Liver (tissue), 9 donors: ENCODE results near the gene GPR176. TPM values are rescaled to one million over a fixed set of nuclear protein-coding genes. Genes with fewer than 3 reads are reported as not detected.

ENCODE experiments used
- DNase-seq: peaks from one replicate; pipeline ENCODE4 v3.0.0-alpha.2; 2017; ENCODE audit warnings: low spot score
- H3K27ac ChIP-seq, 2 donors: one replicate each; pipeline ENCODE4 v1.7.0; 2013; ENCODE audit warnings: inconsistent platforms in 2 of 2, low read length in 2 of 2, control low read depth in 1 of 2, low read depth in 1 of 2, mild to moderate bottlenecking in 1 of 2
- H3K27me3 ChIP-seq, 4 donors: one replicate each; pipeline versions ENCODE4 v1.6.1 to v1.7.0; 2013; ENCODE audit warnings: low read length in 3 of 4, inconsistent platforms in 1 of 4, mild to moderate bottlenecking in 1 of 4, moderate library complexity in 1 of 4; ENCODE audit not compliant: control insufficient read depth in 4 of 4, insufficient read depth in 4 of 4
- H3K36me3 ChIP-seq, 4 donors: one replicate each; pipeline versions ENCODE4 v1.6.1 to v1.7.0; 2013; ENCODE audit warnings: low read length in 3 of 4, mild to moderate bottlenecking in 3 of 4, low read depth in 1 of 4, moderate library complexity in 1 of 4; ENCODE audit not compliant: control insufficient read depth in 4 of 4, insufficient read depth in 3 of 4
- H3K4me1 ChIP-seq, 4 donors: one replicate each; pipeline versions ENCODE4 v1.6.1 to v1.7.0; 2013; ENCODE audit warnings: low read length in 3 of 4, mild to moderate bottlenecking in 3 of 4, moderate library complexity in 1 of 4; ENCODE audit not compliant: control insufficient read depth in 4 of 4, insufficient read depth in 4 of 4
- H3K4me3 ChIP-seq, 3 donors: one replicate each; pipeline versions ENCODE4 v1.6.1 to v1.7.0; 2013; ENCODE audit warnings: low read length in 3 of 3, control low read depth in 1 of 3, low read depth in 1 of 3, mild to moderate bottlenecking in 1 of 3
- H3K9ac ChIP-seq, 2 donors: one replicate each; pipeline ENCODE4 v1.7.0; 2013; ENCODE audit warnings: low read length in 2 of 2, mild to moderate bottlenecking in 2 of 2, moderate library complexity in 2 of 2, control low read depth in 1 of 2, low read depth in 1 of 2
- H3K9me3 ChIP-seq, 4 donors: one replicate each; pipeline versions ENCODE4 v1.6.1 to v1.7.0; 2013; ENCODE audit warnings: low read length in 3 of 4; ENCODE audit not compliant: control insufficient read depth in 4 of 4
- FOXA1 ChIP-seq: IDR thresholded peaks from 2 replicates; pipeline ENCODE4 v1.6.1; 2016; ENCODE audit warnings: antibody characterized with exemption
- GABPA ChIP-seq, 2 donors: IDR thresholded peaks in 1 of 2; conservative IDR thresholded peaks in 1 of 2; 2 replicates each; pipeline ENCODE4 v1.6.1; 2016; ENCODE audit warnings: antibody characterized with exemption in 2 of 2, mild to moderate bottlenecking in 1 of 2, moderate library complexity in 1 of 2
- HNF4G ChIP-seq: IDR thresholded peaks from 2 replicates; pipeline ENCODE4 v1.6.1; 2016; ENCODE audit warnings: antibody characterized with exemption
- JUND ChIP-seq, 2 donors: IDR thresholded peaks; 2 replicates each; pipeline ENCODE4 v1.6.1; 2016; ENCODE audit warnings: antibody characterized with exemption in 2 of 2
- NR2F2 ChIP-seq: IDR thresholded peaks from 2 replicates; pipeline ENCODE4 v1.6.1; 2016; ENCODE audit warnings: antibody characterized with exemption
- RAD21 ChIP-seq, 2 donors: IDR thresholded peaks; 2 replicates each; pipeline ENCODE4 v1.6.1; 2016; ENCODE audit warnings: antibody characterized with exemption in 2 of 2, mild to moderate bottlenecking in 2 of 2
- RXRA ChIP-seq, 2 donors: IDR thresholded peaks; 2 replicates each; pipeline ENCODE4 v1.6.1; 2017 to 2018; ENCODE audit warnings: antibody characterized with exemption in 2 of 2, mild to moderate bottlenecking in 1 of 2
- TAF1 ChIP-seq: conservative IDR thresholded peaks from 2 replicates; pipeline ENCODE4 v1.6.1; 2016; ENCODE audit warnings: antibody characterized with exemption, mild to moderate bottlenecking
- YY1 ChIP-seq: IDR thresholded peaks from 2 replicates; pipeline ENCODE4 v1.6.1; 2016; ENCODE audit warnings: antibody characterized with exemption, mild to moderate bottlenecking
- WGBS: extraction: QIAGEN DNeasy Blood & Tissue Kit; methylation state at CpG from one replicate; pipeline ENCODE4 v1.1.7; 2013; 5-methylcytosine and 5-hydroxymethylcytosine counted together
- polyA plus RNA-seq, 2 donors: library from polyadenylated mRNA; stranded (reverse) in 1 of 2; unstranded in 1 of 2; fragments of 200-250 nt in 1 of 2; fragments of >200 nt in 1 of 2; fragmentation: Nextera tagmentation in 1 of 2; extraction: Ambion mirVana in 1 of 2; gene quantifications; one replicate each; pipeline versions ENCODE4 v1.2.1 to v1.2.3, GENCODE V29; 2013 to 2015
- total RNA-seq, 2 donors: library from RNA; depleted of rRNA; stranded (reverse); fragments of >200 nt; gene quantifications; one replicate each; pipeline ENCODE4 v1.2.3, GENCODE V29; 2014
- TF ChIP-seq, protein P1 (sequence below): IDR thresholded peaks from 2 replicates; pipeline ENCODE4 v1.6.1; 2016; ENCODE audit warnings: antibody characterized with exemption
- TF ChIP-seq, protein P2 (sequence below): fragments of 150-350 bp; IDR thresholded peaks from 2 replicates; pipeline ENCODE4 v1.5.1; 2017; ENCODE audit warnings: improper control_type of control experiment, low read depth, low read length; ENCODE audit not compliant: missing input control
- TF ChIP-seq, protein P3 (sequence below): IDR thresholded peaks from 2 replicates; pipeline ENCODE4 v1.6.1; 2016; ENCODE audit warnings: antibody characterized with exemption, mild to moderate bottlenecking
- TF ChIP-seq, protein P4 (sequence below): IDR thresholded peaks from 2 replicates; pipeline ENCODE4 v1.6.1; 2016; ENCODE audit warnings: antibody characterized with exemption
- TF ChIP-seq, protein P5 (sequence below): IDR thresholded peaks from 2 replicates; pipeline ENCODE4 v1.6.1; 2016; ENCODE audit warnings: antibody characterized with exemption
- donor health status: healthy.
- donor health status: healthy.
- donor health status: healthy.
- donor health status: healthy.
- donor health status: healthy.

Gene GPR176
- total and polyA plus RNA-seq, 4 donors: 0.44 to 1.7 (median 1.4) TPM

GRCh38 chr15:39794954-39795353, 125.1 kb downstream of the GPR176 start:
- no peaks in the 10 kb centered on the region for H3K27me3 ChIP-seq
- H3K4me3 ChIP-seq: no peak overlapping the region
- no peak overlapping the region for H3K27ac ChIP-seq
- no peak for DNase-seq
- no peaks in the 10 kb centered on the region for H3K9me3 ChIP-seq
- H3K36me3 ChIP-seq: no peaks in the 10 kb centered on the region
- H3K9ac ChIP-seq: no peak overlapping the region
- no peak for TF ChIP-seq GABPA (IDR thresholded peaks at IDR 0.05 in 1 of 2, conservative IDR thresholded peaks at IDR 0.05 in 1 of 2)
- WGBS: 73% methylated on average over 3 of the region's 3 CpGs
- H3K4me1 ChIP-seq: no peaks in the 10 kb centered on the region

GRCh38 chr15:39793923-39794322, 126.1 kb downstream of the GPR176 start:
- Histone ChIP-seq H3K27me3 (no peaks in the 10 kb centered on the region), H3K27ac (no peak overlapping the region), H3K9me3 (no peaks in the 10 kb centered on the region), H3K4me1 (no peaks in the 10 kb centered on the region), H3K9ac (no peak overlapping the region), H3K4me3 (no peak overlapping the region), H3K36me3 (no peaks in the 10 kb centered on the region)
- WGBS: 87% methylated on average over 4 of the region's 4 CpGs
- DNase-seq: no peak
- no peak for TF ChIP-seq HNF4G
- no peak for TF ChIP-seq RXRA (IDR thresholded peaks at IDR 0.05)
- no peak for TF ChIP-seq NR2F2
- no peak for TF ChIP-seq TAF1
- TF ChIP-seq, protein P1, sequence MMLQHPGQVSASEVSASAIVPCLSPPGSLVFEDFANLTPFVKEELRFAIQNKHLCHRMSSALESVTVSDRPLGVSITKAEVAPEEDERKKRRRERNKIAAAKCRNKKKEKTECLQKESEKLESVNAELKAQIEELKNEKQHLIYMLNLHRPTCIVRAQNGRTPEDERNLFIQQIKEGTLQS: no peak
- TF ChIP-seq, protein P2, sequence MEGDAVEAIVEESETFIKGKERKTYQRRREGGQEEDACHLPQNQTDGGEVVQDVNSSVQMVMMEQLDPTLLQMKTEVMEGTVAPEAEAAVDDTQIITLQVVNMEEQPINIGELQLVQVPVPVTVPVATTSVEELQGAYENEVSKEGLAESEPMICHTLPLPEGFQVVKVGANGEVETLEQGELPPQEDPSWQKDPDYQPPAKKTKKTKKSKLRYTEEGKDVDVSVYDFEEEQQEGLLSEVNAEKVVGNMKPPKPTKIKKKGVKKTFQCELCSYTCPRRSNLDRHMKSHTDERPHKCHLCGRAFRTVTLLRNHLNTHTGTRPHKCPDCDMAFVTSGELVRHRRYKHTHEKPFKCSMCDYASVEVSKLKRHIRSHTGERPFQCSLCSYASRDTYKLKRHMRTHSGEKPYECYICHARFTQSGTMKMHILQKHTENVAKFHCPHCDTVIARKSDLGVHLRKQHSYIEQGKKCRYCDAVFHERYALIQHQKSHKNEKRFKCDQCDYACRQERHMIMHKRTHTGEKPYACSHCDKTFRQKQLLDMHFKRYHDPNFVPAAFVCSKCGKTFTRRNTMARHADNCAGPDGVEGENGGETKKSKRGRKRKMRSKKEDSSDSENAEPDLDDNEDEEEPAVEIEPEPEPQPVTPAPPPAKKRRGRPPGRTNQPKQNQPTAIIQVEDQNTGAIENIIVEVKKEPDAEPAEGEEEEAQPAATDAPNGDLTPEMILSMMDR: no peak
- no peak for TF ChIP-seq FOXA1

DNA sequence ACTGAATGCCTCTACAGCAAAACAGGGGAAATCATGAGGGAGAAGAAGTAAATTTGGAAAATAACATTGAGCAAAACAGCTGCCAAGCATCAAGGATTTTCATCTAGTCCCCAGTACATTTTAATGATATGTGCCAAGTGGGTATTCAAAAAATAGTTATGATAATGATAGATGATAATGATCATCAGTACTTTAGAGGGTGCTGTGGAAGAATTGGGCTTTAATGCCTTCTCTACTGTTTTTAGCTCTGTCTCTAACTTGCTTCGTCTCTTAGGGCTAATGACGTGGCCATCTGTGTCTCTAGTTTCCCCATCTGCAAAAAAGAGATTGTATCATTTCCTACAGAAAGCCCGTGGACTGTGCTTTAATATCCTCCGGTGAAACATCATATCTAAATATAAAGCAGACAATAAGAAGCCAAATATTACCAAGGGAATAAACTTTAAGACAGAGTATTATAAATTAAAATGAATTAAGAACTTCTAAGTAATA, 127.2 kb downstream of the GPR176 start:
- no peak for TF ChIP-seq YY1
- TF ChIP-seq TAF1: no peak
- TF ChIP-seq, protein P3, sequence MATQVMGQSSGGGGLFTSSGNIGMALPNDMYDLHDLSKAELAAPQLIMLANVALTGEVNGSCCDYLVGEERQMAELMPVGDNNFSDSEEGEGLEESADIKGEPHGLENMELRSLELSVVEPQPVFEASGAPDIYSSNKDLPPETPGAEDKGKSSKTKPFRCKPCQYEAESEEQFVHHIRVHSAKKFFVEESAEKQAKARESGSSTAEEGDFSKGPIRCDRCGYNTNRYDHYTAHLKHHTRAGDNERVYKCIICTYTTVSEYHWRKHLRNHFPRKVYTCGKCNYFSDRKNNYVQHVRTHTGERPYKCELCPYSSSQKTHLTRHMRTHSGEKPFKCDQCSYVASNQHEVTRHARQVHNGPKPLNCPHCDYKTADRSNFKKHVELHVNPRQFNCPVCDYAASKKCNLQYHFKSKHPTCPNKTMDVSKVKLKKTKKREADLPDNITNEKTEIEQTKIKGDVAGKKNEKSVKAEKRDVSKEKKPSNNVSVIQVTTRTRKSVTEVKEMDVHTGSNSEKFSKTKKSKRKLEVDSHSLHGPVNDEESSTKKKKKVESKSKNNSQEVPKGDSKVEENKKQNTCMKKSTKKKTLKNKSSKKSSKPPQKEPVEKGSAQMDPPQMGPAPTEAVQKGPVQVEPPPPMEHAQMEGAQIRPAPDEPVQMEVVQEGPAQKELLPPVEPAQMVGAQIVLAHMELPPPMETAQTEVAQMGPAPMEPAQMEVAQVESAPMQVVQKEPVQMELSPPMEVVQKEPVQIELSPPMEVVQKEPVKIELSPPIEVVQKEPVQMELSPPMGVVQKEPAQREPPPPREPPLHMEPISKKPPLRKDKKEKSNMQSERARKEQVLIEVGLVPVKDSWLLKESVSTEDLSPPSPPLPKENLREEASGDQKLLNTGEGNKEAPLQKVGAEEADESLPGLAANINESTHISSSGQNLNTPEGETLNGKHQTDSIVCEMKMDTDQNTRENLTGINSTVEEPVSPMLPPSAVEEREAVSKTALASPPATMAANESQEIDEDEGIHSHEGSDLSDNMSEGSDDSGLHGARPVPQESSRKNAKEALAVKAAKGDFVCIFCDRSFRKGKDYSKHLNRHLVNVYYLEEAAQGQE: no peak
- TF ChIP-seq, protein P4, sequence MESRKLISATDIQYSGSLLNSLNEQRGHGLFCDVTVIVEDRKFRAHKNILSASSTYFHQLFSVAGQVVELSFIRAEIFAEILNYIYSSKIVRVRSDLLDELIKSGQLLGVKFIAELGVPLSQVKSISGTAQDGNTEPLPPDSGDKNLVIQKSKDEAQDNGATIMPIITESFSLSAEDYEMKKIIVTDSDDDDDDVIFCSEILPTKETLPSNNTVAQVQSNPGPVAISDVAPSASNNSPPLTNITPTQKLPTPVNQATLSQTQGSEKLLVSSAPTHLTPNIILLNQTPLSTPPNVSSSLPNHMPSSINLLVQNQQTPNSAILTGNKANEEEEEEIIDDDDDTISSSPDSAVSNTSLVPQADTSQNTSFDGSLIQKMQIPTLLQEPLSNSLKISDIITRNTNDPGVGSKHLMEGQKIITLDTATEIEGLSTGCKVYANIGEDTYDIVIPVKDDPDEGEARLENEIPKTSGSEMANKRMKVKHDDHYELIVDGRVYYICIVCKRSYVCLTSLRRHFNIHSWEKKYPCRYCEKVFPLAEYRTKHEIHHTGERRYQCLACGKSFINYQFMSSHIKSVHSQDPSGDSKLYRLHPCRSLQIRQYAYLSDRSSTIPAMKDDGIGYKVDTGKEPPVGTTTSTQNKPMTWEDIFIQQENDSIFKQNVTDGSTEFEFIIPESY: no peak
- TF ChIP-seq NR2F2: no peak
- TF ChIP-seq, protein P5, sequence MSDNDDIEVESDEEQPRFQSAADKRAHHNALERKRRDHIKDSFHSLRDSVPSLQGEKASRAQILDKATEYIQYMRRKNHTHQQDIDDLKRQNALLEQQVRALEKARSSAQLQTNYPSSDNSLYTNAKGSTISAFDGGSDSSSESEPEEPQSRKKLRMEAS: no peak
- TF ChIP-seq FOXA1: no peak
- no peak for TF ChIP-seq RAD21 (IDR thresholded peaks at IDR 0.05)
- no peak for TF ChIP-seq GABPA (IDR thresholded peaks at IDR 0.05 in 1 of 2, conservative IDR thresholded peaks at IDR 0.05 in 1 of 2)
- no peak for TF ChIP-seq JUND (IDR thresholded peaks at IDR 0.05)
- TF ChIP-seq, protein P2: no peak
- Histone ChIP-seq H3K9ac (no peak overlapping the region), H3K9me3 (no peaks in the 10 kb centered on the region)

More for the DNA sequence above, 127.2 kb downstream of the GPR176 start:
- Histone ChIP-seq H3K4me3 (no peak overlapping the region), H3K36me3 (no peaks in the 10 kb centered on the region), H3K4me1 (no peaks in the 10 kb centered on the region), H3K27ac (no peak overlapping the region), H3K27me3 (no peaks in the 10 kb centered on the region)
- no peak for DNase-seq
- 62% methylated on average over 4 of the region's 4 CpGs for whole genome bisulfite sequencing
